Sigmoid colon (tissue), 7 donors: ENCODE data around the gene ZBTB24. TPM values are rescaled to one million over a fixed set of nuclear protein-coding genes. Genes with fewer than 3 reads are reported as not detected.

Experiments used
- DNase-seq: peaks from one replicate; pipeline ENCODE4 v3.0.0-alpha.2; 2019
- H3K27ac ChIP-seq, 4 donors: fragments of 200-600 bp; sonication (generic); one replicate each; pipeline ENCODE4 v1.5.1; 2016 to 2019; ENCODE audit warnings: mild to moderate bottlenecking in 1 of 4
- H3K27me3 ChIP-seq, 3 donors: fragments of 200-600 bp; sonication (generic); one replicate each; pipeline ENCODE4 v1.5.1; 2019; ENCODE audit warnings: mild to moderate bottlenecking in 1 of 3
- H3K36me3 ChIP-seq, 4 donors: fragments of 200-600 bp; sonication (generic); one replicate each; pipeline ENCODE4 v1.5.1; 2016 to 2019
- H3K4me1 ChIP-seq, 4 donors: fragments of 200-600 bp; sonication (generic); one replicate each; pipeline ENCODE4 v1.5.1; 2017 to 2019
- H3K4me3 ChIP-seq, 4 donors: fragments of 200-600 bp; sonication (generic); one replicate each; pipeline ENCODE4 v1.5.1; 2017 to 2019; ENCODE audit warnings: mild to moderate bottlenecking in 2 of 4, moderate library complexity in 1 of 4
- H3K9me3 ChIP-seq, 4 donors: fragments of 200-600 bp in 3 of 4; sonication (generic) in 3 of 4; one replicate each; pipeline versions ENCODE4 v1.5.1 to v1.6.1; 2013 to 2019
- CTCF ChIP-seq, 4 experiments: fragments of 450-650 bp in 3 of 4; fragments of 200-600 bp in 1 of 4; IDR thresholded peaks; one replicate each; pipeline ENCODE4 v1.5.1; 2016 to 2019; ENCODE audit warnings: antibody characterized with exemption in 4 of 4, mild to moderate bottlenecking in 3 of 4, moderate library complexity in 2 of 4
- EP300 ChIP-seq, 4 donors: sonication (generic); formaldehyde crosslinking; IDR thresholded peaks; one replicate each; pipeline ENCODE4 v1.6.1; 2017; ENCODE audit warnings: antibody characterized with exemption in 4 of 4
- POLR2A ChIP-seq, 2 donors: fragments of 450-650 bp; IDR thresholded peaks; one replicate each; pipeline ENCODE4 v1.6.1; 2016; ENCODE audit warnings: antibody characterized with exemption in 2 of 2, mild to moderate bottlenecking in 2 of 2, moderate library complexity in 2 of 2
- POLR2AphosphoS5 ChIP-seq, 4 donors: sonication (generic); formaldehyde crosslinking; IDR thresholded peaks; one replicate each; pipeline ENCODE4 v1.6.1; 2017; ENCODE audit warnings: antibody characterized with exemption in 4 of 4
- WGBS, 2 donors: extraction: QIAGEN DNeasy Blood & Tissue Kit; methylation state at CpG; one replicate each; pipeline ENCODE4 v1.1.7; 2013; 5-methylcytosine and 5-hydroxymethylcytosine counted together
- intact Hi-C: fragments of 100-400 bp; cut with DNase I; formaldehyde crosslinking; loops from one replicate; pipeline ENCODE4 v1.15.1; 2023
- polyA plus RNA-seq, 3 donors: library from polyadenylated mRNA; stranded (reverse); fragments of 200-250 nt; gene quantifications; one replicate each; pipeline ENCODE4 v1.2.3, GENCODE V29; 2013
- total RNA-seq, 4 donors: library from RNA; depleted of rRNA; stranded (reverse); fragments of >200 nt; gene quantifications; one replicate each; pipeline ENCODE4 v1.1.0, GENCODE V29; 2016
- donor health status: healthy with polysubstance abuse.
- donor health status: Bipolar disorder and iron deficiency.
- donor health status: healthy.

ZBTB24 gene
- total RNA-seq = 1 to 10 TPM; 4.6 to 8.2 (median 6.3) TPM
- 1 to 10 TPM; 2.1 to 5.1 (median 2.4) TPM for polyA plus RNA-seq

- Histone ChIP-seq H3K9me3 (no peaks in the 10 kb centered on the region), H3K27me3 (no peaks in the 10 kb centered on the region), H3K4me3 (peak within 1 kb of the TSS; percentile 76 to 100 (median 88)), H3K27ac (peak within 1 kb of the TSS; percentile 77 to 90 (median 84)), H3K36me3 (peaks cover 0 to 14% (median 0%) of the 10 kb centered on the region in 4 donors), H3K4me1 (peaks cover 3 to 44% (median 42%) of the 10 kb centered on the region in 4 donors)
- no peak for TF ChIP-seq POLR2A (IDR thresholded peaks at IDR 0.05)
- peak; percentile 39 to 87 (median 74) for TF ChIP-seq POLR2AphosphoS5 (IDR thresholded peaks at IDR 0.05)
- DNase-seq = peak; percentile 95
- intact Hi-C loops = loop anchor here (1.0 to 5.0 kb wide), 4 partner anchors 43 to 1408 kb away; partner anchors contain the start of genes AK9, CD164, FIG4 and OSTM1
- WGBS, 2 donors = 1 to 2% methylated on average over 96 to 97 of the region's 97 CpGs
Observed at GRCh38 chr6:109482905-109483734, at the start of gene ZBTB24. TSS of gene ZBTB24 (minus strand) at chr6:109483219. CDS start at chr6:109482026, 1,193 bp downstream.

GRCh38 chr6:109531446-109531845 is 48.4 kb upstream of the ZBTB24 start:
- TF ChIP-seq POLR2AphosphoS5 (IDR thresholded peaks at IDR 0.05) = no peak
- TF ChIP-seq POLR2A (IDR thresholded peaks at IDR 0.05) = no peak
- no peak for TF ChIP-seq CTCF (IDR thresholded peaks at IDR 0.05)
- TF ChIP-seq EP300 (IDR thresholded peaks at IDR 0.05) = no peak
- WGBS, 2 donors = 84 to 89% methylated on average over 6 of the region's 6 CpGs
- Histone ChIP-seq H3K36me3 (no peaks in the 10 kb centered on the region), H3K27me3 (no peaks in the 10 kb centered on the region), H3K4me1 (peaks cover 0 to 12% (median 8%) of the 10 kb centered on the region in 4 donors), H3K4me3 (no peak overlapping the region), H3K9me3 (no peaks in the 10 kb centered on the region), H3K27ac (no peak overlapping the region)
- no peak for DNase-seq
- intact Hi-C loops = no loop called here

- no peaks in the 10 kb centered on the region for H3K9me3 ChIP-seq
- H3K4me1 ChIP-seq = peaks cover 0 to 12% (median 8%) of the 10 kb centered on the region in 4 donors
- no peaks in the 10 kb centered on the region for H3K27me3 ChIP-seq
- DNase-seq = no peak
- H3K27ac ChIP-seq = no peak overlapping the region
- intact Hi-C loops = loop anchor here (10.0 kb wide), 1 partner anchor 517 kb away; no protein-coding TSS in a partner anchor
- H3K4me3 ChIP-seq = no peak overlapping the region
- TF ChIP-seq EP300 (IDR thresholded peaks at IDR 0.05) (no peak), POLR2AphosphoS5 (IDR thresholded peaks at IDR 0.05) (no peak), POLR2A (IDR thresholded peaks at IDR 0.05) (no peak), CTCF (IDR thresholded peaks at IDR 0.05) (no peak)
- whole genome bisulfite sequencing, 2 donors = 88 to 89% methylated on average over 3 of the region's 3 CpGs
- H3K36me3 ChIP-seq = no peaks in the 10 kb centered on the region
Observed at GRCh38 chr6:109527989-109528388, 45.0 kb upstream of the ZBTB24 start.

GRCh38 chr6:109526905-109527628 is 44.0 kb upstream of the ZBTB24 start:
- intact Hi-C loops = loop anchor here (10.0 kb wide), 1 partner anchor 518 kb away; no protein-coding TSS in a partner anchor
- Histone ChIP-seq H3K27ac (no peak overlapping the region), H3K4me3 (no peak overlapping the region), H3K4me1 (peaks cover 0 to 10% (median 7%) of the 10 kb centered on the region in 4 donors), H3K9me3 (no peaks in the 10 kb centered on the region), H3K27me3 (no peaks in the 10 kb centered on the region), H3K36me3 (no peaks in the 10 kb centered on the region)
- 60 to 62% methylated on average over 7 of the region's 7 CpGs for WGBS, 2 donors
- DNase-seq = no peak
- peak in 2 of 4 experiments; percentile 21 to 45 for TF ChIP-seq CTCF (IDR thresholded peaks at IDR 0.05)
- no peak for TF ChIP-seq EP300 (IDR thresholded peaks at IDR 0.05)

- intact Hi-C loops = loop anchor here (10.0 kb wide), 1 partner anchor 521 kb away; no protein-coding TSS in a partner anchor
- Histone ChIP-seq H3K9me3 (no peaks in the 10 kb centered on the region), H3K4me1 (no peaks in the 10 kb centered on the region), H3K4me3 (no peak overlapping the region), H3K27ac (no peak overlapping the region), H3K27me3 (no peaks in the 10 kb centered on the region), H3K36me3 (no peaks in the 10 kb centered on the region)
- no peak for DNase-seq
- TF ChIP-seq EP300 (IDR thresholded peaks at IDR 0.05) = no peak
Observed at GRCh38 chr6:109524129-109524528, 41.1 kb upstream of the ZBTB24 start.
